Type B pancreatic cell (in vitro differentiated cells): ENCODE data around the gene CHRNA10. TPM values are rescaled to one million over a fixed set of nuclear protein-coding genes. Genes with fewer than 3 reads are reported as not detected.

Experiments
- DNase-seq: peaks from one replicate; pipeline ENCODE4 v3.0.0; 2021; ENCODE audit warnings: mixed read lengths; ENCODE audit not compliant: unreplicated experiment; ENCODE audit errors: extremely low spot score
- H3K27ac Mint-ChIP-seq: 2 replicates; pipeline ENCODE4 v1.8.0; 2021; ENCODE audit warnings: mild to moderate bottlenecking, mixed read lengths
- H3K27me3 Mint-ChIP-seq: 2 replicates; pipeline ENCODE4 v1.8.0; 2021; ENCODE audit warnings: mixed read lengths
- H3K36me3 Mint-ChIP-seq: 2 replicates; pipeline ENCODE4 v1.8.0; 2021; ENCODE audit warnings: mixed read lengths
- H3K4me1 Mint-ChIP-seq: one replicate; pipeline ENCODE4 v1.8.0; 2021; ENCODE audit warnings: mixed read lengths; ENCODE audit not compliant: unreplicated experiment
- H3K4me3 Mint-ChIP-seq: 2 replicates; pipeline ENCODE4 v1.8.0; 2021; ENCODE audit warnings: mild to moderate bottlenecking, mixed read lengths
- H3K9me3 Mint-ChIP-seq: 2 replicates; pipeline ENCODE4 v1.8.0; 2021; ENCODE audit warnings: mixed read lengths
- CTCF ChIP-seq: fragments of 200-600 bp; sonication (generic); conservative IDR thresholded peaks from 2 replicates; pipeline ENCODE4 v1.5.0; 2021; ENCODE audit warnings: antibody characterized with exemption, mild to moderate bottlenecking
- total RNA-seq: library from RNA; stranded (reverse); gene quantifications from 2 replicates; pipeline ENCODE4 v1.2.1, GENCODE V29; 2021; ENCODE audit warnings: low replicate concordance

The CHRNA10 gene
- total RNA-seq, 1 donor from 2014 or later: 2.9 TPM

DNA sequence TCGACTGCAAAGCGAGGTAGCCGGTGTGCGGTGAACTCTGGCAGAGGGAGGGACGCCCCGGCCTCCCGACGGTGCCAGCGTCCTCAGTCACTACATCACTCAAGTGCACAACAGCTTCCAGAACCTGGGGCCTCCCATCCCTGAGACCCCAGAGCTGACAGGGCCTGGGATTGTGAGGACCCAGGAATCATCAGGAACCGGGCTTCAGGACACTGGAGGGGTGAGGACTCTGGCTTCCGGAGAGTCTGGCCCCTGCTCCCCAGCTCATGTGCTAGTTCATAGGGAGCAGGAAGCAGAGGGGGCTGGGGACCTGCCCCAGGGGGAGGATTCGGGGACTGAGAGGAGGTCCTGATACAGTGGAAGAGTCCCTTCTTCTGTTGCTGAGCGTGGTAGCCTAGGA lies 34.0 kb downstream of the CHRNA10 start:
- peaks cover 4% of the 10 kb centered on the region for H3K9me3 Mint-ChIP-seq
- H3K4me1 Mint-ChIP-seq: no peaks in the 10 kb centered on the region
- no peak overlapping the region for H3K27ac Mint-ChIP-seq
- peaks cover 15% of the 10 kb centered on the region for H3K27me3 Mint-ChIP-seq
- no peak for DNase-seq
- no peak for TF ChIP-seq CTCF
- H3K4me3 Mint-ChIP-seq: no peak overlapping the region
- H3K36me3 Mint-ChIP-seq: peaks cover 3% of the 10 kb centered on the region

- no peak for TF ChIP-seq CTCF
- H3K4me1 Mint-ChIP-seq: no peaks in the 10 kb centered on the region
- H3K36me3 Mint-ChIP-seq: peaks cover 3% of the 10 kb centered on the region
- H3K9me3 Mint-ChIP-seq: peaks cover 4% of the 10 kb centered on the region
- H3K4me3 Mint-ChIP-seq: no peak overlapping the region
- H3K27ac Mint-ChIP-seq: no peak overlapping the region
- no peak for DNase-seq
- peaks cover 15% of the 10 kb centered on the region for H3K27me3 Mint-ChIP-seq
Measured at GRCh38 chr11:3635641-3636375, 35.4 kb downstream of the CHRNA10 start.

DNA sequence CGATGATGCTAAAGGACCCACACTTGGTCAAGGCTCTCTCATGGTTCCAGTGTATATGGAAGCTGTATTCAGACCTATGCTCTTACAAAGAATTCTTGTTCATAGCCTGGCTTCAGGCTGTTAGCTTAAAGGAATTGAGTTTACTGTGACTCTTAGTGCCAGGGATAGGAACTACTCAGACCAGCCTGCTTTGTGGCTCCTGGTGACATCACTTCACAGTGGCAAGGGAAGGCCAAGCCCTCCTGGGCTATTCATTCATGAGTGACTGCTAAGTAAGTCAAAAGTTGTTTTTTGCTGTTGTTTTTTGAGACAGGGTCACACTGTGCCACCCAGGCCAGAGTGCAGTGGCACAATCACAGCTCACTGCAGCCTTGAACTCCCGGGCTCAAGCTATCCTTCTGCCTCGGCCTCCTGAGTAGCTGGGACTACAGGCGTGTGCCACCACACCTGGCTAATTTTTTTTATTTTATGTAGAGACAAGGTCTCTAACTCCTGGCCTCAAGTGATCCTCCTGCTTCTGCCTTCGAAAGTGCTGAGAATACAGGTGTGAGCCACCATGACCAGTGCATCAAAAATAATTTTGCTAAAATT lies 39.0 kb downstream of the CHRNA10 start:
- H3K4me1 Mint-ChIP-seq: no peaks in the 10 kb centered on the region
- H3K4me3 Mint-ChIP-seq: no peak overlapping the region
- no peaks in the 10 kb centered on the region for H3K36me3 Mint-ChIP-seq
- no peaks in the 10 kb centered on the region for H3K9me3 Mint-ChIP-seq
- no peak for DNase-seq
- H3K27ac Mint-ChIP-seq: no peak overlapping the region
- peaks cover 9% of the 10 kb centered on the region for H3K27me3 Mint-ChIP-seq
- no peak for TF ChIP-seq CTCF

DNA sequence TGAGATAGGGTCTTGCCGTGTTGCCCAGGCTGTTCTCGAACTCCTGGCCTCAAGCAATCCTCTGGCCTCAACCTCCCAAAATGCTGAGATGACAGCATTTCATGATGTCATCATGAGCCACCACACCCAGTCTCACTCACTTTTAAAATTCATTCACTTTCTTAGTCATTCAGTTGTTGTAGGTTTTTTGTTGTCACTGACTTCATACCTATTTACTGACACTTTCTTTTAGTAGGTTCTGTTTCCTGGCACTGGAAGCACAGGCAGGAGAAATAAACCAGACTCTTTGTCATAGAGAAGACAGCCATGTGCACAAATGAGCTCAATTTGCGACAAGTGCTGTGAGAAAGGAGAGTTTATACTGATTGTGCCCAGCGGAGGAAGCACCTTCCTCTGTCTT lies 39.9 kb downstream of the CHRNA10 start:
- H3K27me3 Mint-ChIP-seq: peaks cover 9% of the 10 kb centered on the region
- H3K4me1 Mint-ChIP-seq: no peaks in the 10 kb centered on the region
- H3K4me3 Mint-ChIP-seq: no peak overlapping the region
- DNase-seq: no peak
- H3K9me3 Mint-ChIP-seq: no peaks in the 10 kb centered on the region
- H3K36me3 Mint-ChIP-seq: no peaks in the 10 kb centered on the region
- no peak for TF ChIP-seq CTCF
- no peak overlapping the region for H3K27ac Mint-ChIP-seq

GRCh38 chr11:3627291-3627690 lies 43.9 kb downstream of the CHRNA10 start:
- H3K4me3 Mint-ChIP-seq: no peak overlapping the region
- TF ChIP-seq CTCF: no peak
- H3K27me3 Mint-ChIP-seq: no peaks in the 10 kb centered on the region
- no peaks in the 10 kb centered on the region for H3K9me3 Mint-ChIP-seq
- DNase-seq: no peak
- no peaks in the 10 kb centered on the region for H3K4me1 Mint-ChIP-seq
- H3K36me3 Mint-ChIP-seq: no peaks in the 10 kb centered on the region
- no peak overlapping the region for H3K27ac Mint-ChIP-seq
